Brain pericyte (primary cell): ENCODE data around the gene C16orf86.

Experiments used
- DNase-seq: peaks from one replicate; pipeline ENCODE4 v3.0.0-alpha.2; 2012; ENCODE audit warnings: low read depth, low spot score

C16orf86 gene

GRCh38 chr16:67667453-67667816, 821 bp downstream of the C16orf86 start:
- DNase-seq: no peak

- DNase-seq: peak; percentile 56
Observed at GRCh38 chr16:67667817-67668494, 1.3 kb downstream of the C16orf86 start.

GRCh38 chr16:67668495-67669157, 2.0 kb downstream of the C16orf86 start:
- no peak for DNase-seq

- no peak for DNase-seq
Observed at GRCh38 chr16:67669499-67670101, 3.0 kb downstream of the C16orf86 start.

GRCh38 chr16:67672306-67672705, 5.7 kb downstream of the C16orf86 start:
- no peak for DNase-seq

GRCh38 chr16:67672739-67673662, 6.4 kb downstream of the C16orf86 start:
- no peak for DNase-seq

- DNase-seq: no peak
Observed at GRCh38 chr16:67673712-67674580, 7.3 kb downstream of the C16orf86 start.

- no peak for DNase-seq
Observed at GRCh38 chr16:67674851-67675578, 8.4 kb downstream of the C16orf86 start.

GRCh38 chr16:67675579-67675935, 8.9 kb downstream of the C16orf86 start:
- no peak for DNase-seq

GRCh38 chr16:67675999-67676398, 9.4 kb downstream of the C16orf86 start:
- no peak for DNase-seq

- DNase-seq: no peak
Observed at GRCh38 chr16:67676516-67676915, 9.9 kb downstream of the C16orf86 start.

- no peak for DNase-seq
Observed at GRCh38 chr16:67676939-67677338, 10.3 kb downstream of the C16orf86 start.

- no peak for DNase-seq
Observed at GRCh38 chr16:67677712-67678111, 11.1 kb downstream of the C16orf86 start.

- no peak for DNase-seq
Observed at GRCh38 chr16:67678354-67679023, 11.9 kb downstream of the C16orf86 start.

GRCh38 chr16:67679935-67680897, 13.6 kb downstream of the C16orf86 start:
- no peak for DNase-seq

GRCh38 chr16:67683767-67684166, 17.2 kb downstream of the C16orf86 start:
- no peak for DNase-seq

GRCh38 chr16:67685388-67686112, 18.9 kb downstream of the C16orf86 start:
- no peak for DNase-seq
